Activated CD4-positive, alpha-beta T cell treated with anti-CD3 and anti-CD28 coated beads, Interleukin-2, amount 50 U/mL, for 24 hours (primary cell): ENCODE data around the gene UBD.
A peak's percentile ranks its signal among the peaks of the same experiment; 100 is the strongest.

Experiments used
- DNase-seq, 2 donors: peaks; one replicate each; pipeline ENCODE4 v3.0.0-alpha.2; 2020; ENCODE audit warnings: low read depth in 1 of 2, low spot score in 1 of 2

UBD gene

DNA sequence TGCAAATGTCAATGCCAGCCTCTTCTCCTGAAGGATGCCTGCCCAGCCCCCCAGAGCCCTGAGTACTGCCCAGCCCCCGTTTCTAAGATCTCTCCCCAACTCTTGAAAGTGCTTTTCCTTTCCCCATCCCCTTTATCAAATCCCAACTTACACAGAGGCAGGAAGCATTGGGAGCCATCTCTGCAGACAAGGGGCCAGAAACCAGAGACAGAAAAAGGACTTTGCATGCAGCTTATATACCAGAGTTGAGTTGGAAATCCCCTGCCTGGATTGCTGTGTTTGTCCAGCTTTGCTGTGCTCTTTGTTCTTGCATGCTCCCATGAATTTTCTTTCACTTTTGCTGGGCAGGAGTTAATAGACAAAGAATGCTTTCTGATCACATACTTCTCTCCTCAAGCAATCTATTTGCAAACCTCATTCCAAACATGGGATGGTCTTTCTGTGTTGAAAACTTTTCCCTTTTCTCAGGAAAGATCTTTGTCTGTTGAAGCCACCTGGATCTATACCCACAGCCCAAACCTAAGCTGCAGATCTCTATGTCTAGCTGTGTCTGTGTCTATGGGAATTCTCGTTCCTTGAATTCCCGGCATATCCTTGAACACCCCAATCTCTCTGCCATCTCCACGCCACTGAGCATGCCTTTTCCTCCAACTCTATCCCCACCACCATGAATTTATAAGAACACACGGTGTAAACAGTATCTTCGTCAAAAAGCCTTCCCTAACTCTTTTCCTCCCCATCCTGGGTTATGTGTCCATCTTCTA is at the start of gene UBD:
Gene UBD, minus strand, starts transcription at position 209 of the 764 bp plus-strand sequence. Its CDS starts 31 bp downstream, at position 178.
- no peak for DNase-seq

DNA sequence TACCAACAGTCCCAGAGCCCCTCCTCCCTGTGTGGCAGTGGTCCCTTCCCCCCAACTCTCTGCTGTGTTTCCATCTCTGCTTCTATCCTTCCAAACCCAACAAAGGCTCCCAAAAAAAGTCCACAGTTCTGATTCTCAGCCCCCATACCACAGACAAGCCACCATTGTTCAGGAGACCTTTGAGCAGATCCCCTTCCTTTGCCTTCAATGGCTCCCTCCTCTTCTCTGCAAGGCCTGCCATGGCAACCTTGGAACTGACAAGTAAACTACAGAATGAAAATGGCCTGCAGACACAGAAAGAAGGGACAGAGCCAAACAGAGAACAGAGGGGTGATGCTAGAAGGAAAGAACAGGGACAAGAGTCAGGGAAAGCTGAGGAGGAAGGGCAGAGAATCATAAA is 48.6 kb upstream of the UBD start:
- no peak for DNase-seq

DNA sequence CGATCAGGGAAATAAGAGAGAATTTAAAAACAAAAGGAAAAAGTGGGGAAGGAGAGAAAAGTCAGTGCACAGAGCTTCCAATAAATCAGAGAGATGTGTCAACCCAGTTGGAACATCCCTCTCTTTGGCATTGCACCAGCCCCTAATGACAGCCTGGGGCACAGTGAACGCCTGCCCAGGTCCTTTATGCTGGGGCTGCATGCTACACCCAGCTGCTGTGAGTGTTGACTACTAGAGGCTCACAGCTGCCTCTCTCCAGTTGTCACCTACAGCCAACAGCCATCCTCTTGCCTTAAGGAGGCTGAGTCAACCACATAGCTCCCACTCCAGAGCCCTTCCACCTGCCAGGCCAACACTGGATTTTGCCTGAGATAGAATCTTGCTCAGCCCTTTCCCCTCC is 44.4 kb upstream of the UBD start:
- DNase-seq: no peak

DNA sequence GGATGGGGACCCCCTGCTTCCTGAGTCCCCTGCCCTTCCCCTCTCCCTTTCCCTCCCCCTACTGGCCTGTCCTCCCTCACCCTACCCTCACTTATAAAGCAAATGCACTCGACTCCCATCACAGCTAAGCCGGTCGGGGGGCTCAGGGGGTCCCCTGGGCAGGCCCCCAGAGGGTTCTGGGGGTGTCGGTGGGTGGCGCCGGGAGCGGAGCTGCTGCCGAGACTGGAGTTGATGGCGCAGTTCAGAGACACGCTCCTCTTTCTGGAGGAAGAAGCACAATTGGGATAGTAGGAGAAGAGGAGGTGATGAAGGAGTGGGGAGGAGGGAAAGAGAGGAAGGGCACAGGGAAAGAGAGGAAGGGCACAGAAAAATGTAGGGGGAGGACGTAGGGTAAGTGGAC is 43.9 kb upstream of the UBD start:
- no peak for DNase-seq

DNA sequence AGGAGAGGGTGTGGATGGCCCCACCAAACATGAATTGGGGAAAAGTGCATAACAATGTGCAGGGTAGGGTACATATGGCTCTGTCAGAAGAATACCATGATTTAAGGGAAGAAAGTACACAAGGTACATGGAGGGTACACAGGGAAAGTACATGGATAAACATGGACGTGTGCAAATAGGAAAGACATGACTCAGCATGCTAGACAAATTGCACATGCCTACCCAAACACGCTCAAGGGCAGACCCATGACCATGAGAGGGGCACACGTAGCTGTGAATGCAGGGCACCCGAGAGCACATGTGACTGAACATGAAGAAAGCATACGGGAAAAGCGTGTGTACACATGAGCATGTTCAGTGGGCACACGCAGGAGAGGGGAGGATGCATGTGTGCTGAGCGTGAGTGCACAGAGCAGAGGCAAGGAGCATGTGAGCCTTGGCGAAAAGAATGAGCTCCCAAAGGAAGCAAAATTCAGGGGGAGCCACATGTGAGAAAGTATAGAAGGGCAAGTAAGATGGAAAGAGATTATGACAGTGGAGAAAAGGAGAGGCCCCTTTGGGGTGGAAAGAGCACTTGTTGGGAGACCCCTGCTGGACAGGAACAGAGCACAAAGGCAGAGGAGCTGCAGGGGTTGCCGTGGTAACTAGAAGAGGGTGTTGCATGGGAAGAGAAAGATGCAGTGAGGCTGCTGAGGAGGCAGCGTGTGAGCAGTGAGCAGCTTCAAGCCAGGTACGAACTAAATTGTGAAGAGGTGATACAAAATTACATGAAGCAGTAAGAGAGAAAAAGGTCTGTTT is 43.2 kb upstream of the UBD start:
- DNase-seq: no peak

DNA sequence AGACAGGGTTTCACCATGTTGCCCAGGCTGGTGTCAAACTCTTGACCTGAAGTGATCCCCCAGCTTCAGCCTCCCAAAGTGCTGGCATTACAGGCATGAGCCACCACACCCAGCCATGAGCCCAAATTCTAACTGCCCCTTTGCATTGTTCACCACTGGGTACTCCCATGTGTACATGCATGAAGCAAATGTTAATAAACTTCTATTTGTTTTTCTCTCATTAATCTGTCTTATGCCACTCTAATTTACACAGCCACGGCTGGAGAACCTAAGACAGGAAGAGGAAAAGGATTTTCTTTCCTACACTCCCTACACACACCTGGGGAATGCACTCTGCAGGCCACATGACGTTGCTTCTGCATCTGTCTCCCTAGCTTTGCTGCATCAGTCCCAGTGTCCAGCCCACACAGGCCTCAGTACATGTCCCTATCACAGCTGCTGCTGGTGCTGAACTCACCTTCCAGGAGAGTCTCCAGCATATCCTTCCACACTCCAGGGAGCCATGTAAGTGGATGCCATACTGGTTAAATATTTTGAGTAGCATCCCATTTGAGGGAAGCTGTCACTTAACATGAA is 38.7 kb upstream of the UBD start:
- no peak for DNase-seq

DNA sequence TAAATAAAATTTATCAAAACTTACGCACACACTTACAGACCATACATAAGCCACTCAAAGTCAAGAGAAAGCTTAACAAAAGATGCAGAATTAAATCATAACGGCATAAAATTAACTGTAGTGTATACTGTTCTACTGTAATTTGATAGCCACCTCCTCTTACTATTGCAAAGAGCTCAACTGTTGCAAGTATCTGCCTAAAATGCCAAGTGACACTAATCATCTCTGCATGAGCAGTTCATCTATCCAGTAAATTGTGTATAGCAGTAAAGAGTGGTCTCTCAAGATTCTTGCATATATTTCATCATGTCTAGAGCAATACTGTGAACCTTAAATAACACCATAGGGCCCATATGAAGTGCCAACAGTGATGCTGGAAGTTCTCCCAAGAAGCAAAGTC is 37.7 kb upstream of the UBD start:
- no peak for DNase-seq

DNA sequence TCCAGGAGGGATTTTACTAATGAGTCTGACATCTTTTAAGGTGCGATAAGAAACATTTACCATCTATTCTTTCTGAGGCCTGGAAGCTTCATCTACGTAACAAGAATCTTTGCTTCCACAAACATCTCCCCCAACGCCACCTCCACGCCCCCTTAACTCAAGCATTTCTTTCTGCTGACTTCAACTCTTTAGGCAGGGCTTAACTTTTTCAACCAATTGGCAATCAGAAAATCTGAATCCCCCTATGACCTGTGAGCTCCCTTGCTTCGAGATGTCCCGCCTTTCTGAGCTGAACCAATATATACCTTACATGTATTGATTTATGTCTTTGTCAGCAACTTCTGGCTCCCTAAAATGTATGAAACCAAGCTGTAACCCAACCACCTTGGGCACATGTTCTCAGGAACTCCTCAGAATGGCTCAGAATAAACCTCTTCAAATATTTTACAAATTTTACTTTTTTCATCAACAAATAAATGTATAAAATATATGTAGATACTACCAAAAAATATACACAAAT is 36.9 kb upstream of the UBD start:
- DNase-seq: no peak

DNA sequence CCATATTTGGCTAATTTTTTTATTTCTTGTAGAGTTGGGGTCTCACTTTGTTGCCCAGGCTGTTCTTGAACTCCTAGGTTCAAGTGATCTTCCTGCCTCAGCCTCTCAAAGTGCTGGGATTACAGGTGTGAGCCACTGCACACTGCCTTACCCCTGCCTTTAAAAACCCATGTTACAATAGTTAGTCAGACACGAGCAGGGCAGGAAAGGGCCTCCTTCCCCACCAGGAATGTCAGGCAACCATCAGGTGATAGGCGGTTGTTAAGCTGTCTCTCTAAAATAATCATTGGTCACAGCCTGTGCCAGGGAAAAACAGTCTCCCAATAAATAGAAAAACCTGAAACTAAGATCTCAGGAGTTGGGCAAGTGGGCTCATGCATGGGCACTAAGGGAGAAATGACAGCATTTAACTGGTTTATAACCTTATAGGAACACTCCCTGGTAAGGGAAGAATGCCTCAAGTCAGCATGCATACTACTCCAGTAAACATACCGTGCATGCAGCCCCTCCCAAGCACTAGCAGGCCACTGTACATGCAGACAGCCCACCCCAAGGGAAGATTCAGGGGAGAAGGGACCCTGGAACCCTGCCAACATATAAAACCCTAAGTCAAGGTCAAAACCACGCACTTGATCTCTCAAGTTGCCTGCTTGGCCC is 33.8 kb upstream of the UBD start:
- DNase-seq: no peak

DNA sequence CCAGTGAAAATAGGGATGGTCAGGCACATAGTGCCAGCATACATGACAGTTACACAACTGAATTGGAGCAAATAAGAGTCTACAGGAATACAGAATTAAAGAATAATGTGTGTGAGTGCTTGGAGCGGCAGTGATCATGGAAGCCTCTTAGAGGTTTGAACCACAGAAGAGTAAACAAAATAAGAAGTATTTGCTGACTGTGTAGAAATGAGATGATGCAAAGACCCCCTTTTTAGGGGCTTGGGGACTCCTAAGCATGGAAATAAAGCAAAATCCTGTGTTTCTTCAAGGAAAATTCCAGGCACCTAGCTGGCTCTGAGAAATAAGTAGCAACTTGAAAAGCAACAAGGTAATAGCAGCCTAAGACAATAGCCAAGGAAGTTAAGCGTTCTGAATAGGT is 32.1 kb upstream of the UBD start:
- DNase-seq: no peak

DNA sequence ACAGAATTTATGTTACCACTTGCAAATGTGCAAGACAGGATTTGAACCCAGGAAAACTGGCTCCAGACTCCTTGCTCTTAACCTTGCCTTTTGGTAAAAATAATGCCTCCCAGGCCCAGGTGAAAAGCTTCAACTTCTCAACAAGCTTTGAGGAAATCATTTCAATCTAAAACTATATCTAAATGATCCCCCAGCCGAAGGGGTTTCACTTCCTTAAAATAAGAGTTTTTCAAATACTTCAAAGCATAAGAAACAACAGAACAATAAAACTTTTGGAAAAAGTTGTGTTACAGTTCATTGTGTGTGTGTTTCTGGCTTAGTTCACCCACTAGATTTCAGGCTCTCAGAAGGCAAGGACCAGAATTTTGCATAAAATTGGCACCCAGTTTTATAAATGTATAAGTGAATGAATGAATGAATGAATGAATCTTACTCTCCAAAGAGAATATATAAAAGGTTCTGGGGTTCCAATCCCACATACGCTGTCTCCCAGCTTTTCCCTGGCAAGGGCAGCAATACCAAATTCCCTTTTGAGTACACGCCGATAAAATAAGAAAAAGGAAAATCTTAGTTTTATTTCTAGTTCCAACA is 30.8 kb upstream of the UBD start:
- no peak for DNase-seq

DNA sequence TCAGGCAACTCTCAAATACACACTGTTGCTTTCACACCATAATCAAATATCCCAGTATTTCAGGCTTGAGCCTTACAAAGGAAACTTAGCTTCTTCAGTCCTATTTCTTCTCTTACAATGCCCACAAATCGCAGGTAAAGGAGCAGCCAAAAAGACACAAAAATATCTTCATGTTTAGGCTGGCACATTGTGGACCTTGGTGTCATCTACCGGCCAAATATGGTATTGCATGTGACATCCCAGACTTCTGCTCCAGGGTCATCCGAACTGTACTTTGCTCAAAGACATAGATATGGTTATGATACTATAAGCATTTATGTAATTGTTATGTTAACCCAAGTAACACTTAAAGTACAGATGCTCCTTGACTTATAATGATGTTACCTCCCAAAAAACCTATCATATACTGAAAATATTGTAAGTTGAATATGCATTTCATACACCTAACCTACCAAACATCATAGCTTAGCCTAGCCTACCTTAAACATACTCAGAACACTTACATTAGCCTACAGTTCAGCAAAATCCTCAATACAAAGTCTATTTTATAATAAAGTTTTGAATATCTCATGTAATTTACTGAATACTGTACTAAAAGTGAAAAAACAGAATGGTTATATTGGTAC is 30.0 kb upstream of the UBD start:
- peak; percentile 14 to 44 for DNase-seq

DNA sequence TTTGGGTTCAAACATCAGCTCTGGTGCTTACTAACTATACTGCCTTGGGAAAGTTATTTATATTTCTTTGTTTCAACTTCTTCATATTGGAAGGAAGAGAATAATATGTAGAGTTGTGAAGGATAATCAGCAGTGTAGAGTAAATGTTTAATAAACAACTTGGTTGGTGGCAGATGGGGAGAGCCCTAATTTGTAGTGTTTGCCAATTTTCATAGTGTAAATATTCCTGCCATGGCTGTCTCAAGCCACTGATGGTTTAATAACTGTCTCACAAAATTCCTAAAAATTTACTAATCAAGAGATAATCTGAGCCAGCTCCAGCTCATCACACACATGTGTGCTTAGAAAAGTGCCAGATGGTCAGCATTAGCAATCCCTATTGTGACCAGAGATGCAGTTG is 25.3 kb upstream of the UBD start, which contains the start of gene OR2H2:
Gene OR2H2, plus strand, starts transcription at position 301 of the 400 bp plus-strand sequence. CDS start 2,824 bp downstream, outside the sequence.
- no peak for DNase-seq

DNA sequence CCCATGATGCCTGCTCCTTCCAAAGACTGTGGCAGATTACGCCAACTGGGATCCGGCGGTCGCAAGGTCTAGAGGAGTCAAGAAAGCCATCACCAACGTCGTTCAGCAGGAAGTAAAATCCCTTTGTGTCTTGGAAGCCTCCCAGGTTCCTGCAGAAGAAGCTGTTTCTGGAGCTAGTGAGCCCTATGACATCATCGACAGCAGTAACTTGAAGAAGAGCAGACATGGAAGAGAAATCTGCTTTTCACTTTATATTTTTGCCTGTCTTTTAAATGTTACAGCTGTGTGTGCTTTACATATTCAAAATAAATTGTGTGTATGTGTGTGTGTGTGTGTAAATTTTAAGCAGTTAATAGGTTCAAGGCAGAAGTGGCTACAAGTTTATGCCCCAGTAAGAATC is 18.0 kb upstream of the UBD start:
- DNase-seq: no peak

DNA sequence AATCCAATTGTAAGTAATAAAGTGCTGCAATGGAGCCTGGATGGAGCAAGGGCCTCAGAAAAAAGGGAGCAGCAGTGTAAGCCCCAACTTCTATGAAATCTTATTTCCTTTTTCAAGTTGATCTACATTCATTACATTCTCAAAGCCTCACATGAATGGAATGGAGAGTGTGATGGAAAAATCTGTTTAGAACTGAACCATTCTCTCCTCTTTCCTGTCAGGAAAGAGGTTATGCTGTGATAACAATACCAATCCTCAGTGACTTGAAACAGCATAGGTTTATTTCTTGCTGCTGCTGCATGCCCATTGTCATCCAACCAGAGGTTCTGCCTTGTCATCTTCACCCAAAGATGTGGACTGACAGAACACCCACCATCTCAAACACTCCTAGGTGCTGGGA is 16.5 kb upstream of the UBD start:
- DNase-seq: no peak

DNA sequence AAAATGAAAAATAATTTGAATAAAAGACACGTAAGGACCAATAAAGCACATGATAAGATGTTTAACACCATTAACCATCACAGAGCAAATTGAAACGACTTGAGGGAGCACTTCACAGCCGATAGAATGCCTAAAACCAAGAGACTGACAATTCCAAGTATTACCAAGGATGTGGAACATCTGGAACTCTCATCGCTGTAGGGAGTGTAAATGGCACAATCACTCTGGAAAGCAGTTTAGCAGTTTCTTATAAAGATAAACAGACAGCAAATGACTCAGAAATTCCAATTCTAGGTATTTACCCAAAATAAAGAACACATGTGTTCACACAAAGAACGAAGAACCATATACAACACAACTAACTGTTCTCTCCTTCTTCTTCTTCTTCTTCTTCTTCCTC is 8.5 kb upstream of the UBD start:
- no peak for DNase-seq

DNA sequence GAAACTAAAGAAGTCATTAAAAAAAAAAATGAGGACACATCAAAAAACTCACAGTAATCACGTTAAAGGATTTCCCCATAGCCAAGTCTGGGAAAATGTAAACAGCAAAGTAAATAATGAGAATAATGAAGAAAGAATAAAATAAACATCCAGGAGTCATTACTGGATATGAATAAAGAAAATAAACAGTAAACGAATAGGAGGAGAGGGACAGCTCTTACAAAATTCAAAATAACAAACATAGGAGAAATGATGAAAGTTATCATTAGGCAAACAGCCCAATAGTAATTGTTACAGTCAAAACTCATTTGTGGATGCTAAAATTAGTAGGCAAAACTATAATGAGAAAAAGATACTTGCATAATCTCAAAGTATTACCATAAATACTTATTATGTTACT is 8.0 kb upstream of the UBD start:
- no peak for DNase-seq

DNA sequence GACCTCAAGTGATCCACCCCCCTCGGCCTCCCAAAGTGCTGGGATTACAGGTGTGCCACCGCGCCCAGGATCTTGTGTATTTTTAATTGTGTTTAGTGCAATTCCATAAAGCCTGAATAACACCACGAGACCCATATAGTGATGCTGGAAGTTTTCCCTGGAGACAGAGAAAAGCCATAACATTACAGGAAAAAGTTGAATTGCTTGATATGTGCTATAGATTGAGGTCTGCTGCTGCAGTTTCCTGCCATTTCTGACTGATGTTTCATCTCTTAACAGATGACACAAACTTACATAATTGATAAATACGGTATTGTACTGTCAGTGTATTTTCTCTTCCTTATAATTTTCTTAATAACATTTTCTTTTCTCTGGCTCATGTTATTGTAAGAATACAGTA is 7.3 kb upstream of the UBD start:
- no peak for DNase-seq

DNA sequence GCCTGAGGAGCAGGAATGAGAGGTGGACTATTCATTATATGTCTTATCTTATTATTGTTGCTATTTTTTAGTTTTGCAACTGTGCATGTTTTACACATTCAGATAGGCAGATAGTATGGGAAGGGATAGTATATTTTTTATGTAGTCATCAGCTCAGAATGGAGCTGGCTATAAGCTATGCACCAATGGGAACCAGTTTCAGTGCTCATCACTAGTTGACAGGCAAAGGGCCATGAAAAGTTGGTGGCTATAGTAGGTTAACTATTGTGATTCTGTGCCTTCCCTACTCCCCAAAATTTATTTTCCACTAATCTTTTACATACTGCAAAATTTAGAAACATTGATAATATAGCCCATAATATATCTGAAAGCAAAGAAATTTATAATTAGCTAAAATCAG is 5.3 kb upstream of the UBD start:
- DNase-seq: no peak

DNA sequence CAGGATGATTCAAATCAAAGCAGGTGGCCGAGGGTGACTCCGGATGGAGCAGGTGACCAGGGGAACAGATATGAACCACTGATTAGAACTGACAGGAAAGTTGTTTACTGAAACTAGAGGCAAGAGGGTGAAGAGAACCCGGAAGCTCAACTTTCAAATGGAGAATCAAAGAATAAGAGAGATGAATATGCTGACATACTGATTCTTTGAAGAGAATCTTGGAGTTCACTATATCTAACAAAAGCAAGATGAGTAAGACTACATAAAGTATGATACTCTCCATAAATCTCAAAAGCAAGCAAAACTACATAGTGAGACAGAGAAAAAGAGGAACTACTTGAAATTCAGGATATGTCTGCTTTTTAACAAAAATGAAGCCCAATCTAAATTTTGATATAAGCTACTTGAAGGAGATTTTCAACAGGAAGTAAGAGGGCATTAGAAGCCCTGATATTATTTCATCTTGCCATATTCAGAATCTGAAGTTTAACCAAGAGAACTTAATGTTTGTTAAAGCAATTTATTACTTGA is 4.0 kb upstream of the UBD start:
- no peak for DNase-seq
